Upper lobe of right lung (tissue), 1 donor: Measurements from ENCODE around the gene OBI1. TPM values are rescaled to one million over a fixed set of nuclear protein-coding genes. Genes with fewer than 3 reads are reported as not detected.

Experiments used
- ATAC-seq: fragments of 200-7000 bp; cut with Tn5 transposase; one replicate; pipeline ENCODE4 v1.9.1; 2020; ENCODE audit warnings: mild to moderate bottlenecking, moderate library complexity
- DNase-seq: peaks from one replicate; pipeline ENCODE4 v3.0.0-alpha.2; 2020
- H3K27ac ChIP-seq: fragments of 200-600 bp; one replicate; pipeline ENCODE4 v1.8.0; 2022
- H3K27me3 ChIP-seq: fragments of 200-600 bp; one replicate; pipeline ENCODE4 v1.8.0; 2022; ENCODE audit warnings: mild to moderate bottlenecking
- H3K36me3 ChIP-seq: fragments of 200-600 bp; one replicate; pipeline ENCODE4 v1.8.0; 2022
- H3K4me1 ChIP-seq: fragments of 200-600 bp; one replicate; pipeline ENCODE4 v1.8.0; 2022
- H3K4me3 ChIP-seq: fragments of 200-600 bp; one replicate; pipeline ENCODE4 v1.8.0; 2022; ENCODE audit warnings: mild to moderate bottlenecking
- H3K9me3 ChIP-seq: fragments of 200-600 bp; one replicate; pipeline ENCODE4 v1.8.0; 2022
- intact Hi-C: fragments of 100-400 bp; cut with DNase I; formaldehyde crosslinking; loops from one replicate; pipeline ENCODE4 v1.11.0; 2022
- total RNA-seq: library from RNA; stranded (reverse); fragmentation: NEBNext Ultra II Directional; extraction: Animal tissue kit (Norgen Biotek cat#: 25700); gene quantifications from one replicate; pipeline ENCODE4 v1.2.1, GENCODE V29; 2021
- TF ChIP-seq, protein P1 (sequence below): fragments of 200-600 bp; IDR thresholded peaks from one replicate; pipeline ENCODE4 v1.8.0; 2022; ENCODE audit warnings: antibody characterized with exemption
- donor health status: DM: no; HTN: yes; CAD: no; lungs with severe emphysema.

The OBI1 gene
- total RNA-seq, 1 donor from 2014 or later: 9.3 TPM

GRCh38 chr13:78660495-78660857, 1.5 kb upstream of the OBI1 start:
- TF ChIP-seq, protein P1, sequence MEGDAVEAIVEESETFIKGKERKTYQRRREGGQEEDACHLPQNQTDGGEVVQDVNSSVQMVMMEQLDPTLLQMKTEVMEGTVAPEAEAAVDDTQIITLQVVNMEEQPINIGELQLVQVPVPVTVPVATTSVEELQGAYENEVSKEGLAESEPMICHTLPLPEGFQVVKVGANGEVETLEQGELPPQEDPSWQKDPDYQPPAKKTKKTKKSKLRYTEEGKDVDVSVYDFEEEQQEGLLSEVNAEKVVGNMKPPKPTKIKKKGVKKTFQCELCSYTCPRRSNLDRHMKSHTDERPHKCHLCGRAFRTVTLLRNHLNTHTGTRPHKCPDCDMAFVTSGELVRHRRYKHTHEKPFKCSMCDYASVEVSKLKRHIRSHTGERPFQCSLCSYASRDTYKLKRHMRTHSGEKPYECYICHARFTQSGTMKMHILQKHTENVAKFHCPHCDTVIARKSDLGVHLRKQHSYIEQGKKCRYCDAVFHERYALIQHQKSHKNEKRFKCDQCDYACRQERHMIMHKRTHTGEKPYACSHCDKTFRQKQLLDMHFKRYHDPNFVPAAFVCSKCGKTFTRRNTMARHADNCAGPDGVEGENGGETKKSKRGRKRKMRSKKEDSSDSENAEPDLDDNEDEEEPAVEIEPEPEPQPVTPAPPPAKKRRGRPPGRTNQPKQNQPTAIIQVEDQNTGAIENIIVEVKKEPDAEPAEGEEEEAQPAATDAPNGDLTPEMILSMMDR: no peak
- Histone ChIP-seq H3K4me3 (peak overlapping the region; percentile 83), H3K4me1 (peaks cover 9% of the 10 kb centered on the region), H3K9me3 (no peaks in the 10 kb centered on the region), H3K36me3 (no peaks in the 10 kb centered on the region), H3K27me3 (no peaks in the 10 kb centered on the region), H3K27ac (no peak overlapping the region)
- ATAC-seq: no peak
- intact Hi-C loops: no loop called here
- no peak for DNase-seq

GRCh38 chr13:78659732-78660494, 958 bp upstream of the OBI1 start:
- intact Hi-C loops: no loop called here
- TF ChIP-seq, protein P1: no peak
- H3K4me1 ChIP-seq: peaks cover 9% of the 10 kb centered on the region
- no peak overlapping the region for H3K27ac ChIP-seq
- H3K36me3 ChIP-seq: no peaks in the 10 kb centered on the region
- no peak for ATAC-seq
- no peak for DNase-seq
- H3K27me3 ChIP-seq: no peaks in the 10 kb centered on the region
- H3K4me3 ChIP-seq: peak overlapping the region; percentile 83
- no peaks in the 10 kb centered on the region for H3K9me3 ChIP-seq

DNA sequence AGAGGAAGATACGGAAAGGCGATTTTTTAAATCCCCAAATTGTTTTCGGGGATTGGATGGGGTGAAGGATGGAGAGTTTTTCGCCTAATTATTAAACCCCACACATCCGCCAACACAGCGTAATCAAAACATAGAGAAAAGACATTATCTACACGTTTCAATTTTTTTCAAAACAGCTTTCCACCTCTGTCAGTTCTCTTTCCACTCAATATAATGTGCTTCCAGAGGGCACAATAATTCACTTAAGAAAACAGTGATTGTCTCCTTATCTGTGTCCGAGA, 435 bp upstream of the OBI1 start:
- Histone ChIP-seq H3K27me3 (no peaks in the 10 kb centered on the region), H3K27ac (peak overlapping the region; percentile 70), H3K9me3 (no peaks in the 10 kb centered on the region), H3K36me3 (no peaks in the 10 kb centered on the region), H3K4me1 (peaks cover 9% of the 10 kb centered on the region), H3K4me3 (peak overlapping the region; percentile 83)
- ATAC-seq (no peak), DNase-seq (no peak)
- TF ChIP-seq, protein P1: no peak
- intact Hi-C loops: no loop called here

DNA sequence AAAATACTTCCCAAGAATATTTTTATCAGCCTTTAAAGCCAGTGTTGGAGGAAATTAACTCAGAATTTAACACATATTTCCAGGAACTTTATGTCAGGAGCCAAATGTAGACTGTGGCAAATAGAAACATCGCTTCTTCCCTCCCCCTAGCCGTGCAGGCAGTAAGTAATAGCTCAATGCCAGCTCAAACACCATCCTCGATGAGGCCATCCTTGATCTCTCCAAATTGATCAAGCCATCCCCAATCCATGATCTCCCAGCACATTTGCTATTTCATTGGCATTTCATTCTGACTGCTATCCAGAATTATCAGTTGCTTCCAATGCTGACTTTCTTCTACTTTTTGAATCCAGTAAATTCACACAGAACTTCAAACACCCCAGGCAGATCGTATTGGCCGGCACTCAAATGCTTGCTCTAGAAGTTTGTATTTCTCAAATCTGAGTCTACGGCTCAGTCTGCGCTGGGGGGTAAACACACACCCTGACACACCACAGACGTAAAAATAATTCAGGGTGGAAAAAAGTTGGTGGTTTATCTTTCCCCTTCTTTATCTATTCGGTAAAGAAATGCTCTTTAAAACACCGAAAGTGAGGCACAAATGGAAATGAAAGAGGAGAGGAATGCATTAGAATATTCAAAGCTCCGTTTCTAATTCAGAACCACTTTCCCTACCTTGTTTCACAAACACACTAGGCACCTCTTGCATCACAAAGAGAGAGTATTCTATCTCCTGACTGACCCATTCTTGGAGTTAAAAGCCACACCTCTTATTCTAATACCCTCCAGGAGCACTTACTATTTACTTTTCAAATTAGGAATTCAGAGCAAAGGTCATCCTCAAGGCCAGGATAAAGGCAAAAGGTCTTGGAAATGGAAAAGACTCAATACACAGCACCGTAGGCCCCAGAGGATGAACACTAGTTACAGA, 991 bp downstream of the OBI1 start:
- Histone ChIP-seq H3K27me3 (no peaks in the 10 kb centered on the region), H3K27ac (peak overlapping the region; percentile 70), H3K9me3 (no peaks in the 10 kb centered on the region), H3K36me3 (no peaks in the 10 kb centered on the region), H3K4me1 (peaks cover 9% of the 10 kb centered on the region), H3K4me3 (peak overlapping the region; percentile 83)
- peak; percentile 37 for ATAC-seq
- intact Hi-C loops: no loop called here
- TF ChIP-seq, protein P1: no peak
- DNase-seq: no peak

- H3K27me3 ChIP-seq: no peaks in the 10 kb centered on the region
- H3K36me3 ChIP-seq: no peaks in the 10 kb centered on the region
- intact Hi-C loops: no loop called here
- H3K27ac ChIP-seq: no peak overlapping the region
- TF ChIP-seq, protein P1: no peak
- no peak for ATAC-seq
- DNase-seq: no peak
- H3K4me1 ChIP-seq: peaks cover 9% of the 10 kb centered on the region
- no peaks in the 10 kb centered on the region for H3K9me3 ChIP-seq
- no peak overlapping the region for H3K4me3 ChIP-seq
These were observed 3.0 kb downstream of the OBI1 start for GRCh38 chr13:78655906-78656305.
